Retinal pigment epithelial cell (primary cell): ENCODE data around the gene MUS81.
A peak's percentile ranks its signal among the peaks of the same experiment; 100 is the strongest.
"Not testable (repeated sequence)": the region's sequence is repeated elsewhere in the genome, so short reads cannot be mapped to it uniquely, and the experiment has no call there.

Experiments
- DNase-seq: peaks from one replicate; pipeline ENCODE4 v3.0.0-alpha.2; 2010; ENCODE audit warnings: low read depth
- H3K4me3 ChIP-seq: 2 replicates; pipeline ENCODE4 v1.5.1; 2011; ENCODE audit warnings: mild to moderate bottlenecking, low read length, control low read depth, moderate library complexity
- CTCF ChIP-seq: conservative IDR thresholded peaks from 2 replicates; pipeline ENCODE4 v1.5.1; 2011; ENCODE audit warnings: low read depth, low read length, control low read depth, inconsistent platforms

MUS81 gene

GRCh38 chr11:65886826-65887722 lies 26.8 kb downstream of the MUS81 start:
- H3K4me3 ChIP-seq: peak overlapping the region; percentile 85
- TF ChIP-seq CTCF: no peak
- DNase-seq: no peak

- H3K4me3 ChIP-seq: peak overlapping the region; percentile 85
- TF ChIP-seq CTCF: no peak
- DNase-seq: no peak
Measured at GRCh38 chr11:65887723-65888162, 27.5 kb downstream of the MUS81 start.

- peak within 1 kb of the TSS; percentile 85 for H3K4me3 ChIP-seq
- peak; percentile 88 for DNase-seq
- TF ChIP-seq CTCF: peak; percentile 73
Measured at GRCh38 chr11:65888163-65888814, 28.1 kb downstream of the MUS81 start, which contains the start of gene FIBP. Gene FIBP, minus strand, starts transcription at chr11:65888471. Its CDS starts 53 bp downstream, at chr11:65888418.

GRCh38 chr11:65890324-65891218 lies 30.3 kb downstream of the MUS81 start, which contains the start of gene CCDC85B:
Gene CCDC85B, plus strand, starts transcription at chr11:65890673. Its CDS starts 111 bp downstream, at chr11:65890784.
- TF ChIP-seq CTCF: peak; percentile 17
- peak; percentile 68 for DNase-seq
- H3K4me3 ChIP-seq: peak within 1 kb of the TSS; percentile 68

GRCh38 chr11:65891219-65892136 lies 31.2 kb downstream of the MUS81 start:
- peak; percentile 34 for TF ChIP-seq CTCF

GRCh38 chr11:65892137-65892540 lies 31.9 kb downstream of the MUS81 start:
- peak overlapping the region; percentile 67 for H3K4me3 ChIP-seq
- not testable (repeated sequence) for DNase-seq

More at GRCh38 chr11:65891219-65892136, 31.2 kb downstream of the MUS81 start:
- DNase-seq: no peak
- peak overlapping the region; percentile 67 for H3K4me3 ChIP-seq
